Keratinocyte (primary cell): ENCODE results near the gene WDR82. TPM values are rescaled to one million over a fixed set of nuclear protein-coding genes. Genes with fewer than 3 reads are reported as not detected.
A peak's percentile ranks its signal among the peaks of the same experiment; 100 is the strongest.

Experiments
- DNase-seq: peaks from one replicate; pipeline ENCODE4 v3.0.0-alpha.2; 2011; ENCODE audit warnings: low read depth, missing footprints, low spot score
- FAIRE-seq: peaks from 2 replicates; lab custom pipeline; 2011; peaks lifted over from hg19 to GRCh38; lab: Jason Lieb, UNC
- H2AFZ ChIP-seq: 2 replicates; pipeline ENCODE4 v1.6.0; 2012; ENCODE audit warnings: low read length, control low read depth, inconsistent platforms; ENCODE audit not compliant: control insufficient read depth
- H3K27ac ChIP-seq: 2 replicates; pipeline ENCODE4 v1.5.1; 2011; ENCODE audit warnings: low read length; ENCODE audit not compliant: control insufficient read depth, insufficient read depth
- H3K27me3 ChIP-seq: 3 replicates; pipeline ENCODE4 v1.6.0; 2011; ENCODE audit warnings: low read length; ENCODE audit not compliant: control insufficient read depth, insufficient read depth; ENCODE audit errors: extremely low read depth
- H3K36me3 ChIP-seq, 2 experiments: 2 replicates in 1 of 2; 3 replicates in 1 of 2; pipeline ENCODE4 v1.5.1; 2011; ENCODE audit warnings: low read length in 2 of 2, mild to moderate bottlenecking in 1 of 2; ENCODE audit not compliant: control insufficient read depth in 2 of 2, insufficient read depth in 2 of 2; ENCODE audit errors: extremely low read depth in 1 of 2
- H3K4me1 ChIP-seq: 3 replicates; pipeline ENCODE4 v1.5.1; 2011; ENCODE audit warnings: low read length; ENCODE audit not compliant: control insufficient read depth, insufficient read depth; ENCODE audit errors: extremely low read depth
- H3K4me2 ChIP-seq: 3 replicates; pipeline ENCODE4 v1.6.0; 2011; ENCODE audit warnings: low read depth, low read length; ENCODE audit not compliant: control insufficient read depth, insufficient read depth; ENCODE audit errors: extremely low read depth
- H3K4me3 ChIP-seq, 3 experiments: fragments of 200-600 bp in 1 of 3; sonication (generic) in 1 of 3; 2 replicates in 2 of 3; 3 replicates in 1 of 3; pipeline ENCODE4 v1.5.1; 2011 to 2016; ENCODE audit warnings: low read length in 3 of 3, mild to moderate bottlenecking in 3 of 3, control low read depth in 2 of 3, inconsistent platforms in 1 of 3, low read depth in 1 of 3, mixed read lengths in 1 of 3, mixed run types in 1 of 3, moderate library complexity in 1 of 3; ENCODE audit not compliant: control insufficient read depth in 2 of 3, insufficient read depth in 2 of 3; ENCODE audit errors: extremely low read depth in 1 of 3
- H3K79me2 ChIP-seq: 2 replicates; pipeline ENCODE4 v1.6.0; 2012; ENCODE audit warnings: low read length; ENCODE audit not compliant: control insufficient read depth, insufficient read depth
- H3K9ac ChIP-seq: 3 replicates; pipeline ENCODE4 v1.6.0; 2011; ENCODE audit warnings: low read length; ENCODE audit not compliant: control insufficient read depth, insufficient read depth; ENCODE audit errors: extremely low read depth
- H3K9me1 ChIP-seq: 3 replicates; pipeline ENCODE4 v1.6.0; 2011; ENCODE audit warnings: low read length; ENCODE audit not compliant: control insufficient read depth, insufficient read depth; ENCODE audit errors: extremely low read depth
- H3K9me3 ChIP-seq: 2 replicates; pipeline ENCODE4 v1.5.1; 2012; ENCODE audit warnings: low read depth, low read length; ENCODE audit not compliant: control insufficient read depth
- H4K20me1 ChIP-seq: 3 replicates; pipeline ENCODE4 v1.6.0; 2011; ENCODE audit warnings: low read length; ENCODE audit not compliant: control insufficient read depth, insufficient read depth; ENCODE audit errors: extremely low read depth
- CTCF ChIP-seq, 3 experiments: IDR thresholded peaks in 1 of 3; conservative IDR thresholded peaks in 1 of 3; optimal IDR thresholded peaks in 1 of 3; 2 replicates in 2 of 3; 3 replicates in 1 of 3; pipeline versions ENCODE3 to v1.5.1; 2011; ENCODE audit warnings: low read length in 3 of 3, mild to moderate bottlenecking in 3 of 3, moderate library complexity in 2 of 3, control low read depth in 1 of 3, inconsistent platforms in 1 of 3; ENCODE audit not compliant: insufficient read depth in 2 of 3; ENCODE audit errors: extremely low read depth in 1 of 3
- EZH2 ChIP-seq: IDR thresholded peaks from one replicate; pipeline ENCODE4 v1.6.1; 2012; ENCODE audit warnings: inconsistent platforms, mild to moderate bottlenecking, low read length, moderate library complexity
- dilution Hi-C: fragments of 300-500 bp; cut with MboI; formaldehyde crosslinking; loops from one replicate; pipeline ENCODE4 v1.7.0; 2020; ENCODE audit warnings: low sequenced_read_pairs; ENCODE audit not compliant: extremely low pct_ligation_motif_present
- polyA plus RNA-seq, 5 experiments: library from polyadenylated mRNA; depleted of rRNA in 3 of 5; stranded (reverse) in 3 of 5; stranded (forward) in 1 of 5; unstranded in 1 of 5; fragments of >200 nt; gene quantifications; 1 replicate in 1 of 5; 2 replicates in 3 of 5; 3 replicates in 1 of 5; pipeline versions ENCODE4 v1.2.1 to v1.2.3, GENCODE V29; 2011 to 2012; ENCODE audit warnings: missing spikeins in 2 of 5, low read depth in 1 of 5, low replicate concordance in 1 of 5

Gene WDR82
- polyA plus RNA-seq, 1 donor (not counting 4 experiments of a cell fraction or from before 2014, with no cell fraction given) = 75.1 TPM

- DNase-seq (no peak), FAIRE-seq (no peak)
- Histone ChIP-seq H3K9ac (no peak overlapping the region), H3K9me1 (no peaks in the 10 kb centered on the region), H2AFZ (no peak overlapping the region), H3K79me2 (peaks cover 60% of the 10 kb centered on the region), H3K27me3 (no peaks in the 10 kb centered on the region), H3K4me2 (peak overlapping the region; percentile 80), H3K36me3 (peaks cover 5 to 16% of the 10 kb centered on the region in 2 experiments), H3K9me3 (no peaks in the 10 kb centered on the region), H3K4me1 (peaks cover 28% of the 10 kb centered on the region), H3K4me3 (peak overlapping the region in 2 of 3 experiments; percentile 1 to 91), H4K20me1 (peaks cover 8% of the 10 kb centered on the region), H3K27ac (peak overlapping the region; percentile 22)
- dilution Hi-C loops = no loop called here
- no peak for TF ChIP-seq CTCF (optimal IDR thresholded peaks at IDR 0.05 in 1 of 3, IDR thresholded peaks at IDR 0.05 in 1 of 3, conservative IDR thresholded peaks at IDR 0.05 in 1 of 3; ENCODE audit: extremely low read depth in 1 of 3, insufficient read depth in 2 of 3, low read length in 3 of 3)
- TF ChIP-seq EZH2 = no peak
Observed at GRCh38 chr3:52237006-52237656, 41.3 kb downstream of the WDR82 start.

DNA sequence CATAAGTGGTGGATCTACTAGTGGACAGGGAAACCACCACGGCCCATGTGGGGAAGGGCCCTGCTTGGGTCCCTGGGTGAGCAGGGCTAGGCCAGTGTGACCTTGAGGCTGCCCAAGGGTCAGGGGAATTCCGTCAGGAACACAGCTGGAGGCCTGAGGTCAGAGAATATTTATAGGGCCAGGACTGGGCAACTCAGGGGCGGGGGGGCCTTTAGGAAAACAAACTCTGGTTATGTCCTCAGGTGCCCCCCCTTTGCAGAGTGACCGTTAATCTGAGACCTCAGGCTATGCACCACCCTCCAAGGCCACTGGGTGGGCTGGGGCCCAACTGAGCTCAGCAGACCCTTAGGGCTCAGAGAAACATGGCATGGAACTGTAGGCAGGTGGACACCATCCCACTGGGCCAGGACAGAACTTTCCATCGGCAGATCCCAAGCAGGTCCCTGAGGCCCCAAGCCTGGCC, 42.0 kb downstream of the WDR82 start:
- H3K79me2 ChIP-seq = peaks cover 63% of the 10 kb centered on the region
- no peak overlapping the region for H2AFZ ChIP-seq
- no peak overlapping the region for H3K4me3 ChIP-seq
- TF ChIP-seq EZH2 = no peak
- no peak for TF ChIP-seq CTCF (optimal IDR thresholded peaks at IDR 0.05 in 1 of 3, IDR thresholded peaks at IDR 0.05 in 1 of 3, conservative IDR thresholded peaks at IDR 0.05 in 1 of 3; ENCODE audit: extremely low read depth in 1 of 3, insufficient read depth in 2 of 3, low read length in 3 of 3)
- no peak for DNase-seq
- H3K27ac ChIP-seq = no peak overlapping the region
- FAIRE-seq = no peak
- dilution Hi-C loops = no loop called here
- no peak overlapping the region for H3K4me2 ChIP-seq
- no peaks in the 10 kb centered on the region for H3K27me3 ChIP-seq
- peaks cover 8% of the 10 kb centered on the region for H4K20me1 ChIP-seq
- no peaks in the 10 kb centered on the region for H3K9me1 ChIP-seq
- H3K9me3 ChIP-seq = no peaks in the 10 kb centered on the region
- peaks cover 28% of the 10 kb centered on the region for H3K4me1 ChIP-seq
- H3K9ac ChIP-seq = no peak overlapping the region
- peaks cover 5 to 22% of the 10 kb centered on the region in 2 experiments for H3K36me3 ChIP-seq
